ENCODE measurements around the gene LRRC8E. TPM values are rescaled to one million over a fixed set of nuclear protein-coding genes. Genes with fewer than 3 reads are reported as not detected.

Gene LRRC8E
- polyA plus RNA-seq, 4 donors: 2.3 to 2.6 (median 2.5) TPM

Other genes with a start within 250 kb of the LRRC8E start
- gene RETN, start 219.5 kb upstream of the LRRC8E start, polyA plus RNA-seq (ENCODE audit: insufficient read length in 4 of 4): 1 to 10 TPM in 2 of 4 donors, under 1 TPM in 2; 0.71 to 2.7 (median 1.7) TPM
- gene MCEMP1, start 211.4 kb upstream of the LRRC8E start, polyA plus RNA-seq (ENCODE audit: insufficient read length in 4 of 4): under 1 TPM in 2 of 4 donors, not detected in 2; 0.21 to 0.36 TPM
- gene TRAPPC5, start 207.7 kb upstream of the LRRC8E start, polyA plus RNA-seq (ENCODE audit: insufficient read length in 4 of 4): 10 to 100 TPM; 42.7 to 97.1 (median 59.0) TPM
- under 1 TPM; 0.27 to 0.45 (median 0.31) TPM for gene FCER2, start 186.4 kb upstream of the LRRC8E start, polyA plus RNA-seq (ENCODE audit: insufficient read length in 4 of 4)
- gene CLEC4G, start 156.4 kb upstream of the LRRC8E start, polyA plus RNA-seq (ENCODE audit: insufficient read length in 4 of 4): under 1 TPM in 1 of 4 donors, not detected in 3; 0.21 TPM
- gene CD209, start 141.0 kb upstream of the LRRC8E start, polyA plus RNA-seq (ENCODE audit: insufficient read length in 4 of 4): 1 to 10 TPM in 3 of 4 donors, under 1 TPM in 1; 0.52 to 1.5 (median 1.4) TPM
- gene CLEC4M, start 125.3 kb upstream of the LRRC8E start, polyA plus RNA-seq (ENCODE audit: insufficient read length in 4 of 4): 1 to 10 TPM; 1.5 to 4.7 (median 3.3) TPM
- 10 to 100 TPM; 15.1 to 19.9 (median 18.5) TPM for gene EVI5L, start 58.3 kb upstream of the LRRC8E start, polyA plus RNA-seq (ENCODE audit: insufficient read length in 4 of 4)
- gene PRR36, start 14.1 kb upstream of the LRRC8E start, polyA plus RNA-seq (ENCODE audit: insufficient read length in 4 of 4): 10 to 100 TPM in 1 of 4 donors, 1 to 10 TPM in 3; 3.7 to 12.5 (median 7.2) TPM
- gene MAP2K7, start 15.4 kb downstream of the LRRC8E start, polyA plus RNA-seq (ENCODE audit: insufficient read length in 4 of 4): 10 to 100 TPM; 21.3 to 46.6 (median 36.5) TPM
- gene TGFBR3L, start 26.3 kb downstream of the LRRC8E start, polyA plus RNA-seq (ENCODE audit: insufficient read length in 4 of 4): 1 to 10 TPM in 2 of 4 donors, under 1 TPM in 2; 0.38 to 1.3 (median 1.0) TPM
- 10 to 100 TPM; 13.0 to 23.5 (median 18.2) TPM for gene SNAPC2, start 31.8 kb downstream of the LRRC8E start, polyA plus RNA-seq (ENCODE audit: insufficient read length in 4 of 4)
- gene CTXN1, start 37.6 kb downstream of the LRRC8E start, polyA plus RNA-seq (ENCODE audit: insufficient read length in 4 of 4): 10 to 100 TPM; 11.8 to 41.7 (median 28.4) TPM
- gene TIMM44, start 55.2 kb downstream of the LRRC8E start, polyA plus RNA-seq (ENCODE audit: insufficient read length in 4 of 4): 10 to 100 TPM; 39.2 to 62.5 (median 52.1) TPM
- gene ELAVL1, start 117.1 kb downstream of the LRRC8E start, polyA plus RNA-seq (ENCODE audit: insufficient read length in 4 of 4): 10 to 100 TPM; 82.9 to 89.4 (median 85.6) TPM
- under 1 TPM in 3 of 4 donors, not detected in 1; 0.22 to 0.30 (median 0.24) TPM for gene CCL25, start 164.2 kb downstream of the LRRC8E start, polyA plus RNA-seq (ENCODE audit: insufficient read length in 4 of 4)